Type B pancreatic cell (in vitro differentiated cells): ENCODE data around the gene DOCK3. TPM values are rescaled to one million over a fixed set of nuclear protein-coding genes. Genes with fewer than 3 reads are reported as not detected.

ENCODE experiments used
- DNase-seq: peaks from one replicate; pipeline ENCODE4 v3.0.0; 2021; ENCODE audit warnings: mixed read lengths; ENCODE audit not compliant: unreplicated experiment; ENCODE audit errors: extremely low spot score
- H3K27ac Mint-ChIP-seq: 2 replicates; pipeline ENCODE4 v1.8.0; 2021; ENCODE audit warnings: mild to moderate bottlenecking, mixed read lengths
- H3K27me3 Mint-ChIP-seq: 2 replicates; pipeline ENCODE4 v1.8.0; 2021; ENCODE audit warnings: mixed read lengths
- H3K36me3 Mint-ChIP-seq: 2 replicates; pipeline ENCODE4 v1.8.0; 2021; ENCODE audit warnings: mixed read lengths
- H3K4me1 Mint-ChIP-seq: one replicate; pipeline ENCODE4 v1.8.0; 2021; ENCODE audit warnings: mixed read lengths; ENCODE audit not compliant: unreplicated experiment
- H3K4me3 Mint-ChIP-seq: 2 replicates; pipeline ENCODE4 v1.8.0; 2021; ENCODE audit warnings: mild to moderate bottlenecking, mixed read lengths
- H3K9me3 Mint-ChIP-seq: 2 replicates; pipeline ENCODE4 v1.8.0; 2021; ENCODE audit warnings: mixed read lengths
- CTCF ChIP-seq: fragments of 200-600 bp; sonication (generic); conservative IDR thresholded peaks from 2 replicates; pipeline ENCODE4 v1.5.0; 2021; ENCODE audit warnings: antibody characterized with exemption, mild to moderate bottlenecking
- total RNA-seq: library from RNA; stranded (reverse); gene quantifications from 2 replicates; pipeline ENCODE4 v1.2.1, GENCODE V29; 2021; ENCODE audit warnings: low replicate concordance

The DOCK3 gene
- total RNA-seq, 1 donor from 2014 or later = 5.9 TPM

GRCh38 chr3:50734985-50735384 lies 60.3 kb downstream of the DOCK3 start:
- Mint-ChIP-seq H3K27me3 (no peaks in the 10 kb centered on the region), H3K36me3 (peaks cover 4% of the 10 kb centered on the region), H3K4me3 (no peak overlapping the region), H3K4me1 (peaks cover 9% of the 10 kb centered on the region), H3K27ac (no peak overlapping the region), H3K9me3 (peaks cover 4% of the 10 kb centered on the region)
- no peak for TF ChIP-seq CTCF
- no peak for DNase-seq

GRCh38 chr3:50737193-50737905 lies 62.6 kb downstream of the DOCK3 start:
- no peak overlapping the region for H3K4me3 Mint-ChIP-seq
- H3K27ac Mint-ChIP-seq = no peak overlapping the region
- peaks cover 9% of the 10 kb centered on the region for H3K4me1 Mint-ChIP-seq
- DNase-seq = no peak
- no peak for TF ChIP-seq CTCF
- H3K36me3 Mint-ChIP-seq = peaks cover 4% of the 10 kb centered on the region
- H3K27me3 Mint-ChIP-seq = no peaks in the 10 kb centered on the region
- peaks cover 4% of the 10 kb centered on the region for H3K9me3 Mint-ChIP-seq

- H3K4me3 Mint-ChIP-seq = no peak overlapping the region
- peaks cover 4% of the 10 kb centered on the region for H3K9me3 Mint-ChIP-seq
- TF ChIP-seq CTCF = no peak
- H3K27me3 Mint-ChIP-seq = no peaks in the 10 kb centered on the region
- peaks cover 4% of the 10 kb centered on the region for H3K36me3 Mint-ChIP-seq
- peaks cover 9% of the 10 kb centered on the region for H3K4me1 Mint-ChIP-seq
- DNase-seq = no peak
- no peak overlapping the region for H3K27ac Mint-ChIP-seq
Measured at GRCh38 chr3:50737906-50738598, 63.3 kb downstream of the DOCK3 start.

- H3K9me3 Mint-ChIP-seq = no peaks in the 10 kb centered on the region
- no peak for DNase-seq
Measured at GRCh38 chr3:50743643-50744042, 68.9 kb downstream of the DOCK3 start.

GRCh38 chr3:50749822-50750221 lies 75.1 kb downstream of the DOCK3 start:
- H3K27ac Mint-ChIP-seq = no peak overlapping the region

More at GRCh38 chr3:50743643-50744042, 68.9 kb downstream of the DOCK3 start:
- Mint-ChIP-seq H3K4me1 (no peaks in the 10 kb centered on the region), H3K4me3 (no peak overlapping the region), H3K36me3 (no peaks in the 10 kb centered on the region), H3K27ac (no peak overlapping the region), H3K27me3 (no peaks in the 10 kb centered on the region)
- no peak for TF ChIP-seq CTCF

More at GRCh38 chr3:50749822-50750221, 75.1 kb downstream of the DOCK3 start:
- Mint-ChIP-seq H3K4me1 (no peaks in the 10 kb centered on the region), H3K9me3 (no peaks in the 10 kb centered on the region), H3K36me3 (no peaks in the 10 kb centered on the region), H3K4me3 (no peak overlapping the region), H3K27me3 (no peaks in the 10 kb centered on the region)
- no peak for DNase-seq
- TF ChIP-seq CTCF = no peak
